ENCODE results near the gene GDE1. TPM values are rescaled to one million over a fixed set of nuclear protein-coding genes. Genes with fewer than 3 reads are reported as not detected.

The GDE1 gene
- polyA plus RNA-seq, 3 donors = 30.6 to 75.5 (median 71.7) TPM

- H3K27me3 ChIP-seq (ENCODE audit: control insufficient read depth in 2 of 2, insufficient read depth in 2 of 2, low read length in 2 of 2) = no peaks in the 10 kb centered on the region
- Mint-ChIP-seq H3K4me1 (peaks cover 17% of the 10 kb centered on the region), H3K4me3 (no peak overlapping the region), H3K27me3 (ENCODE audit: low read depth in 3 of 3) (no peaks in the 10 kb centered on the region), H3K27ac (peak overlapping the region in 1 of 7 donors; percentile 30), H3K36me3 (peaks cover 60 to 73% of the 10 kb centered on the region in 2 donors), H3K9me3 (peaks cover 0 to 3% (median 0%) of the 10 kb centered on the region in 7 donors)
- H3K79me2 ChIP-seq (ENCODE audit: insufficient read depth, low read length) = peaks cover 10% of the 10 kb centered on the region
- DNase-seq = no peak
- H3K27ac ChIP-seq (ENCODE audit: low read depth in 1 of 2, low read length in 2 of 2) = no peak overlapping the region
- peaks cover 61 to 73% of the 10 kb centered on the region in 2 donors for H3K36me3 ChIP-seq (replicated peaks in 1 of 2; ENCODE audit: control insufficient read depth in 1 of 2, insufficient read depth in 2 of 2, low read length in 2 of 2)
- H3K9ac ChIP-seq (ENCODE audit: insufficient read depth, low read length, poor library complexity, severe bottlenecking) = no peak overlapping the region
- peaks cover 10 to 21% of the 10 kb centered on the region in 2 donors for H3K4me1 ChIP-seq (ENCODE audit: control insufficient read depth in 1 of 2, insufficient read depth in 2 of 2, low read length in 2 of 2)
- intact Hi-C loops (cut with micrococcal nuclease) = loop anchor here in 1 of 2 donors (10.0 kb wide), 1 partner anchor 123 kb away; no protein-coding TSS in a partner anchor
- WGBS (ENCODE audit: insufficient coverage) = no CpG with 5 or more reads among the region's 2 CpGs
- no peak overlapping the region for H2AFZ ChIP-seq (ENCODE audit: insufficient read depth, low read depth, low read length, poor library complexity, severe bottlenecking)
- no peak overlapping the region for H3K4me3 ChIP-seq (replicated peaks in 1 of 3; ENCODE audit: low read depth in 2 of 3, low read length in 3 of 3)
- H3K9me3 ChIP-seq (replicated peaks in 1 of 2; ENCODE audit: control insufficient read depth in 1 of 2, insufficient read depth in 1 of 2, low read length in 2 of 2) = no peaks in the 10 kb centered on the region
- TF ChIP-seq CTCF (IDR thresholded peaks at IDR 0.05) = no peak
- no peaks in the 10 kb centered on the region for H4K20me1 ChIP-seq (ENCODE audit: insufficient read depth, low read length)
- H3K4me2 ChIP-seq (replicated peaks; ENCODE audit: extremely low read depth, low read length, poor library complexity, severe bottlenecking) = no peak overlapping the region
These were observed 14.0 kb downstream of the GDE1 start for GRCh38 chr16:19507867-19508266.

GRCh38 chr16:19506965-19507364 is 14.9 kb downstream of the GDE1 start:
- H3K9ac ChIP-seq (ENCODE audit: insufficient read depth, low read length, poor library complexity, severe bottlenecking) = no peak overlapping the region

More at GRCh38 chr16:19506965-19507364, 14.9 kb downstream of the GDE1 start:
- Histone ChIP-seq H3K9me3 (replicated peaks in 1 of 2; ENCODE audit: control insufficient read depth in 1 of 2, insufficient read depth in 1 of 2, low read length in 2 of 2) (no peaks in the 10 kb centered on the region), H3K4me3 (replicated peaks in 1 of 3; ENCODE audit: low read depth in 2 of 3, low read length in 3 of 3) (no peak overlapping the region), H3K4me1 (ENCODE audit: control insufficient read depth in 1 of 2, insufficient read depth in 2 of 2, low read length in 2 of 2) (peaks cover 10 to 15% of the 10 kb centered on the region in 2 donors), H4K20me1 (ENCODE audit: insufficient read depth, low read length) (no peaks in the 10 kb centered on the region), H2AFZ (ENCODE audit: insufficient read depth, low read depth, low read length, poor library complexity, severe bottlenecking) (no peak overlapping the region), H3K27ac (ENCODE audit: low read depth in 1 of 2, low read length in 2 of 2) (no peak overlapping the region), H3K27me3 (ENCODE audit: control insufficient read depth in 2 of 2, insufficient read depth in 2 of 2, low read length in 2 of 2) (no peaks in the 10 kb centered on the region), H3K36me3 (replicated peaks in 1 of 2; ENCODE audit: control insufficient read depth in 1 of 2, insufficient read depth in 2 of 2, low read length in 2 of 2) (peaks cover 69 to 82% of the 10 kb centered on the region in 2 donors), H3K79me2 (ENCODE audit: insufficient read depth, low read length) (peaks cover 1% of the 10 kb centered on the region), H3K4me2 (replicated peaks; ENCODE audit: extremely low read depth, low read length, poor library complexity, severe bottlenecking) (no peak overlapping the region)
- no peaks in the 10 kb centered on the region for H3K9me3 Mint-ChIP-seq
- intact Hi-C loops (cut with micrococcal nuclease) = loop anchor here in 1 of 2 donors (10.0 kb wide), 1 partner anchor 122 kb away; no protein-coding TSS in a partner anchor
- H3K4me1 Mint-ChIP-seq = peaks cover 8% of the 10 kb centered on the region
- peak overlapping the region in 1 of 7 donors; percentile 21 for H3K27ac Mint-ChIP-seq
- H3K36me3 Mint-ChIP-seq = peaks cover 61 to 75% of the 10 kb centered on the region in 2 donors
- no peak for DNase-seq
- TF ChIP-seq CTCF (IDR thresholded peaks at IDR 0.05) = no peak
- no peaks in the 10 kb centered on the region for H3K27me3 Mint-ChIP-seq (ENCODE audit: low read depth in 3 of 3)
- no peak overlapping the region for H3K4me3 Mint-ChIP-seq
- no CpG with 5 or more reads among the region's 4 CpGs for WGBS (ENCODE audit: insufficient coverage)
